IPS-NIHi7 (cell line): ENCODE data around the gene STARD9.
"Not testable (repeated sequence)": the region's sequence is repeated elsewhere in the genome, so short reads cannot be mapped to it uniquely, and the experiment has no call there.

Experiments used
- DNase-seq: peaks from one replicate; pipeline ENCODE4 v3.0.0; 2012; ENCODE audit warnings: mixed read lengths; ENCODE audit errors: extremely low spot score

Gene STARD9

GRCh38 chr15:42766109-42766508 is 190.7 kb downstream of the STARD9 start:
- DNase-seq: not testable (repeated sequence)
